Amniotic stem cell (primary cell): ENCODE results near the gene PAXIP1.
"Not testable (repeated sequence)": the region's sequence is repeated elsewhere in the genome, so short reads cannot be mapped to it uniquely, and the experiment has no call there.

Experiments used
- DNase-seq: peaks from one replicate; lab custom pipeline; 2025; lab: John Stamatoyannopoulos, UW

The PAXIP1 gene

DNA sequence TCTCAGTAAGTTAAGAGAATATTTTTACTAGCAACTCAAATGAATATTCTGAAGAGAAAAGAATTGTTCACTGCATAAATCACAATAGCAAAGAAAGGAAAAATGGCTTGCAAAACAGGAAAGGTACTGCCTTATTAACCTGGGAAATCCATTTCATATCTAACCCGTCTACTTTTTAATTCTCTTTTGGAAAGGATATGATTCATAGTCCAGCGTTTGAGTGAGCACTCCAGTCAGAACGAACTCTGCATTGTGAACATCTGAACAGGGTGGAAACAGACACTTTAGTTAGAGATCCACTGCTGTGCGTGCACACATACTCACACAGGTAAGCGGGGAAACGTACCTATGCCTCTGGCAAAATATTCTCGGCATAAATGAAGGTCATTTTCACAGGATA is 56.8 kb downstream of the PAXIP1 start:
- DNase-seq = no peak

DNA sequence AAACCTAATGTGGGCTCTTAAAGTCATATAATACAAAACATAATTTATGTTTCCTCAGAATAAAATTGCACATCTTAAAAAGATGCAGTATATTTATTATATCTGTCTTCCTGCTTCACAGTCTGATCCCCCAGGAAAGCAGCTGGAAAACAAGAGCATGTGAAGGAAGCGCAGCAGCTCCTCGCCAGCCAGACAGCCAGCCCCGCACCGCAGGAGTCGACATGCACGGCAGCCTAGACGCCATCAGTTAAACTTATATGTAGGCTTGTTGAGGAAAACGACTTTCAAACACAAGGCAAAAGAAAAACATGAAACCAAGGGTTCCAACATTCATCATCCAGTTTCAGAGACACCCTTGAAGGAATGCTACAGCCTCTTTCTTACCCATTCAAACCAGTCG is 59.0 kb downstream of the PAXIP1 start:
- no peak for DNase-seq

DNA sequence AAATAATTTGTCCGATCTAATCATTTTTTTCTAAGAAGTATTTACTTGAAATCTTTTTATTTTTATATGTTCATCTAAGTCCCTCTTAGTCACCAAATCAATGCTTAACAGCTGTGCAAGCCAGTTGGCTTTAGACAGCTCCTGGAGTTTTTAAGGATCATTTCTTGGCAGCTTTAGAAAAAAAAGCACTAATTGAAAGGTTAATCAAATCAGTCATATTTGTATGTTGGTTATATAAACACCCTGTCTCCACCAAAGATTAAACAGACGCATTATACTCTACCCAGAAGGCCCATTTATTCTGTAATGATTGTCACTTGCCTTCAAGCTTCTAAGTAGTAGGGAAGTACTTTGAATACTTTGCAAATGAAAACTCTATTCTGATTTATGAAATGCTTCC is 60.2 kb downstream of the PAXIP1 start:
- no peak for DNase-seq

DNA sequence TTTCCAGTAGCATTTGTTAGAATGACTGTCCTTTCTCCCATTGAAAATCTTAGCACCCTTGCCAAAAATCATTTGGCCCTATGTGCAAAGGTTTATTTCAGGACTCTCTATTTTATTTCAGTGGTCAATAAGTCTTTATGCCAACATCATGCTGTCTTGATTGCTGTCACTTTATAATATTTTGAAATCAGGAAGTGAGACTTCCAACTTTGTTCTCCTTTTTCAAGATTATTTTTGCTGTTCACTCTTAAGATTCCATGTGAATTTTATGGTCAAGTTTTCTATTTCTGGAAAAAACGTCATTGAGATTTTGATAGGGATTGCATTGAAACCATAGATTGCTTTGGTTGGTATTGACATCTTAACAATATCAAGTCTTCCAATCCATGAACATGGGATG is 65.1 kb downstream of the PAXIP1 start:
- no peak for DNase-seq

DNA sequence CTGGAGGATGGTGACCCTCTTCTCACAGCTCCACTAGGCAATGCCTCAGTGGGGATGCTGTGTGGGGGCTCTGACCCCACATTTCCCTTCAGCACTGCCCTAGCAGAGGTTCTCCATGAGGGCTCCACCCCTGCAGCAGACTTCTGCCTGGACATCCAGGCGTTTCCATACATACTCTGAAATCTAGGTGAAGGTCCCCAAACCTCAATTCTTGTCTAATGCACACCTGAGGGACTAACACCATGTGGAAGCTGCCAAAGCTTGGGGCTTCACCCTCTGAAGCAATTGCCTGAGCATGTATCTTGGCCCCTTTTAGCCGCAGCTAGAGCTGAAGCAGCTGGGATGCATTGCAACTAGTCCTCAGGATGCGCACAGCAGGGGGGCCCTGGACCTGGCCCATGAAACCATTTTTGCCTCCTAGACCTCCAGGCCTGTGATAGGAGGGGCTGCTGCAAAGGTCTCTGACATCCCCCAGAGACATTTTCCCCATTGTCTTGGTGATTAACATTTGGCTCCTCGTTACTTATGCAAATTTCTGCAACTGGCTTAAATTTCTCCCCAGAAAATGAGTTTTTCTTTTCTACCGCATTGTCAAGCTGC is 68.5 kb downstream of the PAXIP1 start:
- not testable (repeated sequence) for DNase-seq

DNA sequence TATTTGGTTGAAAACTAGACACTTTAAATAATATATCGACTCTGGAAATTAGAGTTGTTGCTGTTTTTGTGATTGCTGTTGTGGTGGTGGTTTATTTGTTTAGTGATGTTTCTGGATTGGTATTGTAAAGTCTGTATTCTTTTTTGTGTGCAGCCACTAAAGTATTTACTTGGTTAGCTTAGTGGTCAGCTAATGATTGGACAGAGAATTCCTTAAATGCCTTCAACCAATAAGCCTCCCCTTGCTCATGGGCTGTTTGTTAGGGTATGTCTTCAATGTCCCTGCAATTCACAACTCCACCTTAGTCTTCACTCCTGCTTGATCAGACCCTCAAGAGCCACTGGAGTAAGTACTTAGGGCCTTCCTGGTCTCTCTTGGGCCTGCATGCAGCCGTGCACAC is 71.0 kb downstream of the PAXIP1 start:
- DNase-seq = no peak

DNA sequence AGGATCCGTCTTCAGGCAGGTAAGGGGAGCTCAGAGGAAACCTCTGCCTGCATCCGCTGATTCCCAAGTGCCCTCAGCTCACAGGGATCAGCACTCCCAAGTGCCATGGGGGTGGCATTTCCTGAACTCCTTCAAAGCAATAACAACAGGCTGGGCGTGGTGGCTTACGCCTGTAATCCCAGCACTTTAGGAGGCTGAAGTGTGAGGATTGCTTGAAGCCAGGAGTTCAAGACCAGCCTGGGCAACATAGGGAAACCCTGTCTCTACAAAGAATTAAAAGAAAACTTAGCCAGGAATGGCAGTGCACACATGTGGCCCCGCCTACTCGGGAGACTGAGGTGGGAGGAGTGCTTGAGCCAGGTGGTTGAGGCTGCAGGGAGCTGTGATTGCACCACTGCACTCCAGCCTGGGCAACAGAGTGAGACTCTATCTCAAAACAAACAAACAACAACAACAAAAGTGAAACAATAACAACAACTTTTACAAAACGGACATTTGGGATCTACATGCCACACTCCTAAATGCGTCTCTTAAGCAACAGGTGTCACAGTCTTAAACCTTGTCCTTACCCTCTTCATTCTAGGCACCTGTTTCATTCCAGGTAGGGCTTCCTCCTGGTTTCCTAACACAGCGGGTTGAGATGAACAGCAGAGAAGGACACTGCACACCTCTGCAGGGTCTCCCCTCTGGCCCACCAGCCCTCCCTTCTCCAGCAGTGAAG is 73.8 kb downstream of the PAXIP1 start:
- no peak for DNase-seq

DNA sequence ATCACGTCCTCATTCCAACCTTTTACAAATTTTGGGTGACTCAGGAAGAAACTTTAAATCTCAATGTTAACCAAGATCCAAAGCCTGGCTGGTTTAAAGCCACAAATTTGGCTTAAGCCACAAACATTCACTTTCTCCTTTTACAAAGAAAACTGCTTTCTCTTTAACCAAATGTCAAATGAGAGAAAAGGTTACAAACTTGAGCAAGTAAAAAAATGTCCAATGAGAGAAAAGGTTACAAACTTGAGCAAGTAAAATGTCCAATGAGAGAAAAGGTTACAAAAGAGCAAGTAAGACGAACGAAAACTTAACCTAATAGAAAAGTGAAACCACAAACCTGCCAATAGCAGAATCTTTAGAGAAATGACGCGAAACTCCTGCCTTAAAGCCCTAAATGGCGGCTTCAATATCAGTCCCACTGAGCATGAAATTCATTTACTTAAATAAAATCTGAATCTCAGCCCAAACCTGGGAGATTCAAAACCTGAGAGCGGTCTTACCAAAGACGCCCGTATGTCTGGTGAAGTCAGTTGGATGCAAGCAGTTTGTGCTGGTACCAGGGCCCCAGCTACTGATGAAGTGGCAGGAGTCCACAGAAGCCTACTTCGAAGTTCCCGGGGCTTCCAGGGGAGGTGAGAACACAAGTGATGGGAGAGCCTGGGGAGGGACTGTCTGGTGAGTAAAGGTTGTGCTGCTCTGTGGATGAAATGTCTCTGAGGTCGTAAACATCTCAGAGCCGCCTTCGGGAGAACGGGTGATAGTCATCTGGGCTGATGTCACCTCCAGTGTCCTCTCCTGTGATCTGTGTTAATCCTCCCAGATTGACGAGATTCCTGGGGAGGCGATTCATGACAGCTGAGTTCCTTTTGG is 74.6 kb downstream of the PAXIP1 start:
- peak; percentile 70 for DNase-seq

DNA sequence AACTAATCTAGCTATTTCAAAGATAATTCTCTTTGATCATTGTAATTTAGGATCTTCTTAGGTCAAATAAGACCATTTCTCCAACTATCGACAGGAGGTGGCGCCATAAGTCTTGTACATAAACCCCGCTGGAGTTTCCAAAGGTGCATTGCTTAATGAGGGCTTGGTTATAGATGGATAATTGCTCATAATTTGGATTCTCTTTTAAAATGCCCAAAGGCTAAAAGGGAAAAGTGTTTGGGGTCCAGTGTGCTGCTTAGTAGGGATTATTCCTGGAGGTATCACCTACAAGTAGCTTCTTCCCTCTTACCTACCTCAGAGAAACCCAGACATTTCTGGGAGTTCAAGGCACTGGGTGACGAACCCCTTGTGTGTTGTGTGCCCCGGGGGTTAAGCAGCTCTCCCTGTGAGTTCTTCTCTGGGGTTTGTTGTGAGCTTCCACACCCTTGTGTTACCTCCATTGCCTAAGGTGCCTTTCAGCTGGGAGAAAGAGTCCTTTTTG is 75.2 kb downstream of the PAXIP1 start:
- peak; percentile 90 for DNase-seq

DNA sequence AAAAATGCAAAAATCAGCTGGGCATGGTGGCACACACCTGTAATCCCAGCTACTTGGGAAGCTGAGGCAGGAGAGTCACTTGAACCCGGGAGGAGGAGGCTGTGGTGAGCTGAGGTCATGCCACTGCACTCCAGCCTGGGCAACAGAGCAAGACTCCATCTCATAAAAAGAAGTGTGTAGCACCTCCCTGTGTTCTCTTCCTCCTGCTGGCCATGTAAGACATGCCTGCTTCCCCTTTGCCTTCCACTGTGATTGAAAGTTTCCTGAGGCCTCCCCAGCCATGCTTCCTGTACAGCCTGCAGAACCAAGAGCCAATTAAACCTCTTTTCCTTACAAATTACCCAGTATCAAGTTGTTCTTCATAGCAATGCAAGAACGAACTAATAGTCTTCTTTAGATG is 80.5 kb downstream of the PAXIP1 start:
- DNase-seq = not testable (repeated sequence)

DNA sequence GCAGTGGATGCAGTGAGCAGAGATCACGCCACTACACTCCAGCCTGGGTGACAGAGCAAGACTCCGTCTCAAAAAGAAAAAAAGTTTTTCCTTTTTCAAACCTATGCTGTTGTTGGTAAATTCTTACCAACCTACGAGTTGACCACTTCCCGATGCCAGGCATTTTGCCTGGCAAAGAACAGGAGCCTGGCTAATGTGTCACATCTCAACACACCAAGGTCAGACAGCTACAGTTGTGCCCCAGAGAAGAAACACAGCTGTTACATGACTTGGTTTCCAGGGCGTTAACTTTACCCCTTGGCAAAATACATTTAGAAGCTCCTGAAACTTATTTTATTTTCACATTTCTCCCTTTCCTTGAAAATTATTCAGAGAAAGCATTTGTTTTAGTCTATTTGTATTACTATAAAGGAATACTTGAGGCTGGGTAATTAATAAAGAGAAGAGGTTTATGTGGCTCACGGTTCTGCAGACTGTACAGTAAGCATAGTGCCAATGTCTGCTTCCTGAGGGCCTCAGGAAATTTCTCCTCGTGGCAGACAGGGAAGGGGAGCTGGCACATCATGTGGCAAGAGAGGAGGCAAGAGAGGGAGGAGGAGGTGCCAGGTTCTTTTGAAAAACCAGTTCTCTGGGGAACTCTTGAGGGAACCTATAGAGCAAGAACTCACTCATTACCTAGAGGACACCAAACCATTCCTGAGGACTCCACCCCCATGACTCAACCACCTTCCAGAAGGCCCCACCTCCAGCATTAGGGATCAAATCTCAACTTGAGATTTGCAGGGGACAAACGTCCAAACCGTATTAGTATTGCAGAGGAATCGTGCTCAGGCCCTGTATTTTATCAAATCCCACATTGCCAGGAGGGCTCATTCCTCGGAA is 83.3 kb downstream of the PAXIP1 start:
- DNase-seq = no peak

DNA sequence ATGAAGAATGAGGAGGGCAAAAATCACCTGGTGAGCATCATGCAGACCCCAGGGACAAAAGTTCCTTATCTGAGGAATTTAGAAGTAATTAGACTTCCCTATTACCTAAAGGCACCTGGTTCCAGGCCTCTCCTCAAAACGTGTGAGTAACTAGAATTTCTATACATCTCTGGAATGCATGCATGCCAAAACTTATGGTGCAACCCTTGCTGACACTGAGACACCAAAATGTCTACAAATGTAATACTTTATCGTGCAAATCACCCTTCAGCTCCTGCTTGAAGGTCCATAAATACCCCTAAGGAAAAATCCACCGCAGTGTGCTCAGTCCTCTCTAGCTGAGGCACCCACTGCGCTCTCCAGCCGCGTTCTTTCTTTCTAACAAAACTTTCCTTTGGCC is 84.2 kb downstream of the PAXIP1 start:
- DNase-seq = no peak

DNA sequence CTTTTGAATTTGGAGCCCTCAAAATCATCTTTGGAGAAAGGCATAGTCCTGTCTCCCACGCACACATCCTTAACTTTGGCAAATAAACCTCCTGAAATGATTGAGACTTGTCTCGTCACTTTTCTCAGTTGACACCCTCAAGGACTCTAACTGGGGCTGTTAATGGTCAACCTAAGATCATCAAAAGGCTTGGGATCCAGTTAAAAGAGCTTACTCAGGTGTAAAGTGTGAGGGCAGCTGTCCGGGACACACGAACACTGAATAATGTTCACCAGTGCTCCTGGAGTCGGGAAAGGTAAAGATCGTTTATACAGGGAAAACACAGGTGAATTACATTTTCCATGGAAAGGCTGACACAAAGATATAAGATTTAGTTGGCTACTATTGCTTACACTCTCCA is 84.7 kb downstream of the PAXIP1 start:
- no peak for DNase-seq

DNA sequence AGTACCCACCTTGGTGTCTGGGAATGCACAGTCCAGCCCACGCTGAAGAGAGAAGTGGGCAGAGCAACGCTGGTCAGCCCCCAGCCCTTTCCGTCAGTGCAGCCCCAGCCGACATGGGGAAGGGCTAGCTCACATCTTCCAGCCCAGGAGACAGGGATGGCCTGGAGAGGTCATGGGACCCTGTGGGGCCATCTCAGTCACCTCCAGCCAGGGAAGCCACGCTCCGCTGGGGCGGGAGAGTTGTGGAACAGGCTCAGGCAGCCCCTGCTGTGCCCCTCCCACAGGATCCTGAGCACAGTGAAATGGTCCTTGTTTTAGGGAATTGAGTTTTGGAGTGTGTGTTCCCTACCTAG is 85.1 kb downstream of the PAXIP1 start:
- DNase-seq = no peak

DNA sequence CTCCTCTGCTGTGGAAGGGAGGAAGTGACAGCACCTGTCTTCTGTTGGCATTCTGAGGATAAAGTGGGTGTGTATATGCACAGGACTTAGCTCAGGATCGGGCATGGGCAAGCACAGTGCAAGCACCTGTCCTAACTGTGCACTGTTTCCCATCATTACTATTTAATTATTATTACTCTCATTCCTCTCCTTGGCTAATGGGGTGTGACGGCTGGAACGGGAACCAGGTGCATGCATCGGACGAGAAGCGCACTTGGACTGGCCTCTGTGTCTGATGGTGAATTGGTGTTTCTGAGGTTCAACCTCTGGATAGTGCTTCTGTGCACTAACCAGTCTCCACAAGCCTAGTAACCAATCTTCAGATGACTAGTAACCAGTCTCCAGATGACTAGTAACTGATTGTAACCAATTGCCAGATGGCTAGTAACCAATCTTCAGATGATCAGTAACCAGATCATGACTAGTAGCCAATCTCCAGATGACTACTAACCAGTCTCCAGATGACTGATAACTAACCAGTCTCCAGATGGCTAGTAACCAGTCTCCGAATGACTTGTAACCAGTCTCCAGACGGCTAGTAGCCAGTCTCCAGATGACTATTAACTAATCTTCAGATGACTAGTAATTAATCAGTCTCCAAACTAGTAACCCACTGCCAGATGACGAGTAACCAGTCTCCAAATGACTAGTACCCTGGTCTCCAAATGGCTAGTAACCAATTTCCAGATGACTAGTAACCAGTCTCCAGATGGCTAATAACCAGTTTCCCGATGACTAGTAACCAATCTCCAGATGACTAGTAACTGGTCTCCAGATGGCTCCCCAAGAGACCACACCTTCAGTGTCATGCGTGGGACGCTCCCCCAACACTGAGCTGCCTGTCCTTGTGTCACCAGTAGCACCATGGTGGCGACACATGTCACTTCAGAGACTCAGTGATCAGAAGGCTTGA is 85.8 kb downstream of the PAXIP1 start:
- DNase-seq = no peak

DNA sequence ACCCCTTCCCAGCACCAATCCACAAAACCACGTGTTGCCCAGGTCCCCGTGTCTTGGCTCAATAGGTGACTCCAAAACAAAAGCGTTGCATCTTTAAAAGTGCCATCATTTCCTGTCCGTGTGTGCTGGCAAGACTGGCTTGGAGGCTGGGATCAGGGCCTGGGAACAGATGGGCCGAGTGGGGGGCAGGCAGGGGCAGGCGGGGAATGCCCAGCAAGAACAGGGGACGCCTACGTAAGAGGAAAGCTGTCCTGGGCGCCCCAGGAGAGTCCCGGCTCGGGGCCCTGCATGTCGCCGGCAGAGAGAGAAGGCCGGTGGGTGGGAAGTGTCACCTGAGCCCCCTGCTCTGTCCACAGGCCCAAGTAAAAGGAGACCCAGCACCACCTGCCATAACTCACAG is 86.5 kb downstream of the PAXIP1 start:
- DNase-seq = no peak

DNA sequence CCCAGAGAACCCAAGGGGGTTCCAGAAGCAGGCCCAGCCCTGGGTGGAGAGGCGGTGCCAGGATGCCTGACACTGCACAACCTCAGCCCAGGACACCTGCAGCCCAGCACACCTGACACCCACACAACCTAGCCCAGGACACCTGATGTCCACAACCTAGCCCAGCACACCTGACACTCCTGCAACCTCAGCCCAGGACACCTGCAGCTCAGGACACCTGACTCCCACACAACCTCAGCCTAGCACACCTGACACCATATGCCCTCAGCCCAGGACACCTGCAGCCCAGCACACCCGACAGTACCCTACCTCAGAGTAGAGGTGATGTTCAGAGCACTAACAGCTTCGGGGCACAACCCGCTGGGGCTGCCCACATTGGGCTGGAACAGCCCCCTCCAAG is 87.3 kb downstream of the PAXIP1 start:
- no peak for DNase-seq

DNA sequence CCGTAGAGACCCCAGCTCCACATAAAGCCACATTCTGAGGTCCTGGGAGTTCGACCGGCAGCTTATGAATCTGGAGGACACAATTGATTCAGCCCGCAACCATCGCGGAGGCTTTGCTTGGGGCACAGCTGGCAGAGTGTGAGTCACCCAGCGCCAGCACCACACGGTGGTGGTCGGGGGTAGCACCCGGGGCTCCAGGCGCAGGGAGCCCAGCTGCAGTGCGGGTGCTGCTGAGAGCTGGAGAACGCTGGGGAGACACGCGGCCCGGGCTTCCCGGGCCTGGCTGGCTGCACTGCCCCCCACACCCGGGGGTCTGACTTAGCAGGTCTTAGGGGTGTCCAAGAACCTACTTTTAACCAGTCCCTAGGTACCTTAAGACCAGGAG is 87.9 kb downstream of the PAXIP1 start:
- no peak for DNase-seq

DNA sequence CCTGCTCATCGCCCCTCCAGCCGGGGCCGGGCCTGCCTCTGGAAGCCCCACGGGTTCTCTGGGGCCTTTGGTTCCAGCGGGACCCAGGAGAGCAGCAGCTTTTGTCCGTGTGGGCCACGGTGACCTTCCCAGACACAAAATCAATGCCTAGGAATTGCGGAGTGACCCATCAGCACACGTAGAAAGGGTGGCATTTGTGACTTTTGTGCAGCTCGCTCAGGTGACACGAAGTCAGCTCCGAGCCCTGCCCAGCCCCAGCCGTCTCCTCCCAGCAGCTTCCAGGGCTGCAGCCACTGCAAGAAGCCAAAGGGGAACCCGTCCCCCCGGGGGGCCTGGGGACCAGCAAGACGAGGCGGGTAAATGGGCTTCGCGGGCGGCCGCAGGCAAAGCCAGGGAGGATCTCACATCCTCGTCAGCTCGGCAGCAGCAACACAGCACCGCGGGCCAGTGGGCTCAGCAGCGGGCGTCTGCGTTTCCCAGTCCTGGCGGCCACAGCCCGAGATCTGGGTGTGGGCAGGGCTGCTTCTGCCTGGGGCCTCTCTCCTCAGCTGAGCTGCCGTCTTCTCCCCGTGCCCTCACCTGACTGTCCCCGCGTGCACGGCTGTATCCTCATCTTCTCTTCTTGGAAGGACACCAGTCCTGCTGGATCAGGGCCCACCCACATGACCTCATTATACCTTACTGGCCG is 88.5 kb downstream of the PAXIP1 start:
- DNase-seq = no peak

DNA sequence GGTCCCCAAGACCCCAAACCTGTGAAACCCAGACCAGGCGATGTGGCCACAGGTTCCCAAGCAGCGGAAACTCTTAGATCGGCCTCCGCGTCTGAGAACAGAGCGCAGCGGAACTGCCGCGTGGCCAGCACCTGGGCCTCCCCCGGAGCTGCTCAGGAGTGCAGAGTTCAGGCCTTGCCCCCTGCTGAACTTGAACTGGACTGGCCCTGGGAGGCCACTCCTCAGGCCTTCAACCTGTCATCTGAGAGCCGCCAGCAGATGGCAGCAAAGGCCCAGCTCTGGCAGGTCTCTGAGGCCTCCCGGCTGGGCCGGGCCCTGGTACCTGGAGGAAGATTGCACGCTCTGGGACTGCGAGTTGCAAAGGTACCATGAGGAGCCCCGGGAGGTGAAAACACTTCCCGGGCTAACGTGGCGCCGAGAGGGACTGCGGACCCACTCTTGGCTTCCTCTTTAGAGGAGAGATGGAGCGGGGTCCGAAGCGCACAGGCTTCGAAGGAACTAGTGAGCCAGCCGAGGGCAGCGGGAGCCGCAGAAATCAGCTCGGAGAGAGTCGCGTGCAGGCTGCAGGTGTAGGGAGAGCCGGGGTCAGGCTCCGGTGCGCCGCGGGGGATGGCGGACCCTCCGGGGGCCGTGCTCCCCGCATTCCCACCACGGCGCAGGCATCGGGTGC is 89.2 kb downstream of the PAXIP1 start:
- peak; percentile 9 for DNase-seq
